SK-N-SH treated with all-trans-retinoic acid at 6 μM for 48 hours (cell line): Measurements from ENCODE around the gene SSR1.

ENCODE experiments used
- BACH2 ChIP-seq: fragments of 250-450 bp; sonication (Bioruptor Pico); IDR thresholded peaks from 2 replicates; pipeline ENCODE4 v1.9.0; 2021; ENCODE audit warnings: mild to moderate bottlenecking, borderline replicate concordance
- CSDC2 ChIP-seq: fragments of 250-450 bp; sonication (Bioruptor Pico); IDR thresholded peaks from 2 replicates; pipeline ENCODE4 v1.5.0; 2020; ENCODE audit warnings: mild to moderate bottlenecking, moderate library complexity
- ESRRG ChIP-seq: fragments of 250-450 bp; sonication (Bioruptor Pico); IDR thresholded peaks from 2 replicates; pipeline ENCODE4 v1.6.1; 2021; ENCODE audit warnings: mild to moderate bottlenecking
- ISL1 ChIP-seq: fragments of 250-450 bp; sonication (Bioruptor Pico); IDR thresholded peaks from 2 replicates; pipeline ENCODE4 v2.1.2; 2022; ENCODE audit warnings: mild to moderate bottlenecking, moderate library complexity
- OSR1 ChIP-seq: fragments of 250-450 bp; sonication (Bioruptor Pico); IDR thresholded peaks from 2 replicates; pipeline ENCODE4 v1.8.0; 2022; ENCODE audit warnings: moderate library complexity, mild to moderate bottlenecking, inconsistent platforms
- TCF4 ChIP-seq: fragments of 250-450 bp; sonication (Bioruptor Pico); IDR thresholded peaks from 2 replicates; pipeline ENCODE4 v1.8.0; 2021; ENCODE audit warnings: mild to moderate bottlenecking, moderate library complexity, borderline replicate concordance
- ZFP3 ChIP-seq: fragments of 250-450 bp; sonication (Bioruptor Pico); IDR thresholded peaks from 2 replicates; pipeline ENCODE4 v1.5.0; 2020; ENCODE audit warnings: mild to moderate bottlenecking, moderate library complexity
- ZFP30 ChIP-seq: fragments of 450-650 bp; formaldehyde crosslinking; IDR thresholded peaks from 2 replicates; pipeline ENCODE4 v1.5.0; 2022; ENCODE audit warnings: mild to moderate bottlenecking, moderate library complexity
- TF ChIP-seq, protein P1 (sequence below): fragments of 250-450 bp; sonication (Bioruptor Pico); IDR thresholded peaks from 2 replicates; pipeline ENCODE4 v1.8.0; 2020; ENCODE audit warnings: mild to moderate bottlenecking, moderate library complexity, borderline replicate concordance
- TF ChIP-seq, protein P2 (sequence below): fragments of 250-450 bp; sonication (Bioruptor Pico); IDR thresholded peaks from 2 replicates; pipeline ENCODE4 v1.5.1; 2020; ENCODE audit warnings: low read depth, mild to moderate bottlenecking, moderate library complexity

DNA sequence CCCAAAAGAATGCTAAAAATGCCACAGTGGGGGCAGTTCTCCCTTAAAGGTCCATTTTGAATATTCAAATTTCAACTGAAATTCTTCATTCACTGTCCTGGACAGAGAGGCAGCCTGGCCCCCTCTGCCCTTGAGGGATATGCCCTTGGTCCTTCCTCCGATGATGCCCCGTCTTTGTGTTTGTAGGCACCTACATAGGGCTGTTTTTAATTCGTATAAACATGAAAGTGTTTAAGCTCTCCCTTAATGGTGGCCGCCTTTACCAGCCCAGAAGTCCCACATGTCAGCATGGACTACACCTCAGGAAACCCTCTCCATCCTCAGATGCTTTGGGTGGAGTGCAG, 70.2 kb downstream of the SSR1 start:
- TF ChIP-seq, protein P1, sequence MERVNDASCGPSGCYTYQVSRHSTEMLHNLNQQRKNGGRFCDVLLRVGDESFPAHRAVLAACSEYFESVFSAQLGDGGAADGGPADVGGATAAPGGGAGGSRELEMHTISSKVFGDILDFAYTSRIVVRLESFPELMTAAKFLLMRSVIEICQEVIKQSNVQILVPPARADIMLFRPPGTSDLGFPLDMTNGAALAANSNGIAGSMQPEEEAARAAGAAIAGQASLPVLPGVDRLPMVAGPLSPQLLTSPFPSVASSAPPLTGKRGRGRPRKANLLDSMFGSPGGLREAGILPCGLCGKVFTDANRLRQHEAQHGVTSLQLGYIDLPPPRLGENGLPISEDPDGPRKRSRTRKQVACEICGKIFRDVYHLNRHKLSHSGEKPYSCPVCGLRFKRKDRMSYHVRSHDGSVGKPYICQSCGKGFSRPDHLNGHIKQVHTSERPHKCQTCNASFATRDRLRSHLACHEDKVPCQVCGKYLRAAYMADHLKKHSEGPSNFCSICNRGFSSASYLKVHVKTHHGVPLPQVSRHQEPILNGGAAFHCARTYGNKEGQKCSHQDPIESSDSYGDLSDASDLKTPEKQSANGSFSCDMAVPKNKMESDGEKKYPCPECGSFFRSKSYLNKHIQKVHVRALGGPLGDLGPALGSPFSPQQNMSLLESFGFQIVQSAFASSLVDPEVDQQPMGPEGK (CRISPR knock-in tag), result no peak
- TF ChIP-seq BACH2 (CRISPR knock-in tag) (no peak), TCF4 (CRISPR knock-in tag) (no peak), ZFP30 (CRISPR knock-in tag) (no peak), CSDC2 (CRISPR knock-in tag) (no peak), ESRRG (CRISPR knock-in tag) (no peak), ZFP3 (CRISPR knock-in tag) (no peak), OSR1 (CRISPR knock-in tag) (no peak), ISL1 (no peak)
- TF ChIP-seq, protein P2, sequence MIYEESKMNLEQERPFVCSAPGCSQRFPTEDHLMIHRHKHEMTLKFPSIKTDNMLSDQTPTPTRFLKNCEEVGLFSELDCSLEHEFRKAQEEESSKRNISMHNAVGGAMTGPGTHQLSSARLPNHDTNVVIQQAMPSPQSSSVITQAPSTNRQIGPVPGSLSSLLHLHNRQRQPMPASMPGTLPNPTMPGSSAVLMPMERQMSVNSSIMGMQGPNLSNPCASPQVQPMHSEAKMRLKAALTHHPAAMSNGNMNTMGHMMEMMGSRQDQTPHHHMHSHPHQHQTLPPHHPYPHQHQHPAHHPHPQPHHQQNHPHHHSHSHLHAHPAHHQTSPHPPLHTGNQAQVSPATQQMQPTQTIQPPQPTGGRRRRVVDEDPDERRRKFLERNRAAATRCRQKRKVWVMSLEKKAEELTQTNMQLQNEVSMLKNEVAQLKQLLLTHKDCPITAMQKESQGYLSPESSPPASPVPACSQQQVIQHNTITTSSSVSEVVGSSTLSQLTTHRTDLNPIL (CRISPR knock-in tag), result no peak
